Measurements from ENCODE around the gene CPZ.
"Not testable (repeated sequence)": the region's sequence is repeated elsewhere in the genome, so short reads cannot be mapped to it uniquely, and the experiment has no call there.

CPZ gene

DNA sequence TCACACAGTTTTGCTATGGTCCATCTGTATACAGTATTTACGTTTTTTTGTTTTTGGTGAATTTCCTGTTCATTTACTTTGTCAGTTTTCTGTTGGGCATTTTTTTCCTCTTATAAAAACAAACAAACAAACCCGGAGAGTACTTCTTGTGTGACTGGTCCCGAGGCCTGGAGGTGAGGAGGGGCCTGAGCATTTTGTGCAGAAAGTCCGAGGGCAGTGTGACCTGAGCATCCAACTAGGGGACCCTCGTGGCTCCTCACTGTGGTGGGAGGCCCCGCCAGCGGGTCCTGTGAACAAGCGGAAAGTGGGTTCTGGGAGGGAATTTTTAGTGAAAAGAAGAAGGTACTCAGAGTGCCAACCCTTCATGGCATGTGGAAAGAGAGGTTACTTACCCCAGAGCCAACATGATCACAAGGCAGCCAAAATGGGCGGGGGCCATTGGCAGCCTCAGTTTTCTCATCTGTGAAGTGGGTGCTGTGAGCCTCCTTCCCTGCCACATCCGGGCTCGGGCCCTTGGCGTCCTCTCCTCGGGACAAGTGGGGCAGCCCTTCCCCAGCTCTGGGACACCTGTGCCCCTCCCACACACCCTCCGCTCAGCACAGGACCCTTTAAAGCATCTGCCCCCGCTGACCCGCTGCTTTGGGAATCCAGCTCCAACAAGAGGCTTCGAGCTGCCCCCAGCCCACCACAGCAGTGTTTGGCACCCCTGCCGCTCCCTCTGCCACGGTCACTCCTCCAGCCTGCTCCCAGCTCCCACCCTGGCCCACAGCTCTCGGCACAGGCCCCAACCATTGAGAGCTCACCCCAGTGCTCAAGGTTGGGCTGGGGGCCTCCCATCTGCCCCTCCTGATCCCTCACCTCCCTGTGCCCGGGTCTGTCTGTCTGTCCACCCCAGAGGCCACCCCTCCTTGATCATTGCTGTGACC lies 35.2 kb upstream of the CPZ start:
- DNase-seq: no peak

DNA sequence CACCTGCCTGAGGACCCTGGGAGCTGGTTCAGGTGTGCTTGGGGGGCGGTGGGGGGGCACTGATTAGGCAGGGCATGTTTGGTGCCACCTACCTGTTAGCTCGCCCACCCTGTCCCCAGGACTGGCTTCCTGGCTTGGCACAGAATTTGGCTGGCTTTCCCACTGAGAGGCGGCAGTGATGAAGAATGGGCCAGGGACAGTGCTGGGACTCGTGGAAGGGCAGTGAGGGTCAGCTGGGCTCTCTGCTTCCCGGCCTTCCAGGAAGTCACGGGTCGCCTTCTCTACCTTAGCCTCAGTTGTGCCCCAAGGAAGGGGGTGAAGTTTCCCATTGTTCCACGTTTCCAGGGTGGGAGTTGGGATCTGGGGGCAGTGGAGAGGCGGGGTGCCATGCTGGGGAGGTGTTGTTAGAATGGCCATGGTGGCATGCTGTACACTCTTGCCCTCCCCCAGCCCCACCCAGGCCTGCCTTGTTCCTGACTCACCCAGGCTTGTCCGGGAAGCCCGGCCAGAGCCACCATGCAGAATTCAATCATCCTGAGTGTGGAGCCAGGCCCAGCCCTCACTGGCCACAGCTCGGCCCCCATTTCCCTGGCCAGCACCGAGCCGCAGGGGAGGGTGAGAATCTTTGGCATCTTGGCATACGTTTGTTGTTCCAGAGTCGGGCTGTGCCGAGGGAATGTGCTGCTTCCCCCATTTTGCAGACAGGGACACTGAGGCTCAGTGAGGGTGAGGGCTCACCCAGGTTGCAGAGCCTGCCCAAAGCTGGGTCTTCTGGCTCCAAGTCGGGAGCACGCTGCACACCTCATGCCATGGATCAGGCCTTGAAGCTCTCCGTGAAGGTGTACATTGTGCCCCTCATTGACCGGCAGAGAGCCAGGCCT lies 34.2 kb upstream of the CPZ start:
- DNase-seq: no peak

DNA sequence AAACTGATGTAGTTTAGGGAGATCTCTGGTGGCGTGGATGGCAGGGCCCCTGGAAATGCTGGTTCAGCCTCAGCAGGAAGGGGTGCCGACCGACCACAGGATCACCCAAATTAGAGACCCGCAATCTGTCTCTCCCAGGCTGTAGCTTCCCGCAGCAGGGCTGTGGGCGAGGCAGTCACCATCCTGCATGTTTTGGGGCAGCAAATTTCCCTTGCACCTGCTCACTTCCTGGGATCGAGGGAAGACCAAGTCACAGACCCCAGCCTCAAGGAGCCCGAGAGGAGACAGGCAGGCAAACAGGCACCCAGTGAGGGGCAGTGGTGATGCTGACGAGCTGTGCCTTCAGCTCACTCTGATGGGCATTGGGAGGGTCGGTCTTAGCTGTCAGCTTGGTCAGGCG lies 33.6 kb upstream of the CPZ start:
- no peak for DNase-seq

DNA sequence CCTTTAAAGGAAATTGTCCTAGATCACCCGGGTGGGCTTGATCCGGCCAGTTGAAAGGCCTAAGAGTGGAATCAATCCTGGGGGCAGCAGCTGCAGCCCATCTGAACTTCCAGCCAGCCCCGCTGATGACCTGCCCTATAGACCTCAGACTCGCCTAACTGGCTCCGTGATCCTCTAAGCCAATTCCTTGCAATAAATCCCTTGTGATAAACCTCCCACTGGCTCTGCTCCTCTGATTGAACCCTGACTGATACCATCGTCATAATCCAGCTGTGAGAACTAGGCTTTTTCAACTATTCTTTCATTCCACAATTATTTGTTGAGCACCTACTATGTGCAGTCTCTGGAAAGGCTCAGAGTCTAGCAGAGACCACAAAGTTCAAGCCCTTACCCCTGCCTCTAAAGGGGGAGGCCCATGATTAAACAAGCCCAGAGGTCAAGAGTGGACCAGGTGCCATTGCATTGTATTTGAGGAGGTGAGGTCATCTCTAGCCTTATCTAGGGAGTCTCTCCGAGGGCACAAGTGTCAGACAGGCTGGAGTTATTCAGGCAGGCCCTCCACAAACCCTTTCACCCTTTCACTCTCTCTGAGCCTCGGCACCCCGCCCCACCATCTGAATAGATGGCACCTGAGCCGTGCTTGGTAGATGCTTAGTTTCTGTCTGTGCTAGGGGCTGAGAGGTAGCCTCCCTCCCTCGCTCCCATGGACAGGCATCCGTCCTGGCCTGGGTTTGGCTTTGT lies 32.9 kb upstream of the CPZ start:
- no peak for DNase-seq

DNA sequence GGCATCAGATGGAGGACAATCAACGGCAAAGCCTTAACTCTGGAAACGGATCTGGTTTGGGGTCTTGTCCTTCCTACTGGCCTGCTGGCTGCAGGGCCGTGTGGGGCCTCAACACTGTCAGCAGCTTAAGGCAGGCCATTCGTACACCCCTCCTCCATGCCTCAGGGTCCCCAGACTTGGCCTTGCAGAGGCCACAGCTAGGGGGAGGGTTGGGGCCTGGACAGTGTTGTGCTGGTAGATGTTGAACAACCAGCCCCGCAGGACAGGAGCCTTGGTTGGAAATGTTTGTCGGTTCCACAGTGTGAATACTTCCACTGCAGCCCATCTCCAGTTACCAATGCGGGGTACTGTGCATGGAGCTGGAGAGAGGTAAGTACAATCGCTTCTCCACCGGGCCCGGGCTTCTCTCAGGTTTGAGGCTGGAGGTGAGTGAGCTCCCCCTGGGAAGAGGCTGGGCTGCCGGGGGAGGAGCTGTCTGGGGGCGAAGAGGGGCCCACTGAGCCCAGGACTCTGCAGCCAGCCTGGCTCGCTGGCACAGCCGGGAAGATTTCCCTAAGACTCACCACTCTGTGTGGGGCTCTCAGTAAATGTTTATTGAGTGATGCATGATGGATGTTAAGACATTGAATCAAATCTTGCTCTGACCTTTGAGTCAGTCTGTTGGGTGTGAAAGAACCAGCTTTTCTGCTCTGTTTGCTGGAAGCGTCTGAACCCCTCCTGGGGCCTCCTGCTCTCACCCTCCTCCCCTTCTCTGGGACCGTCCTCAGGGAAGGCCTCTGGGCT lies 32.1 kb upstream of the CPZ start:
- no peak for DNase-seq

DNA sequence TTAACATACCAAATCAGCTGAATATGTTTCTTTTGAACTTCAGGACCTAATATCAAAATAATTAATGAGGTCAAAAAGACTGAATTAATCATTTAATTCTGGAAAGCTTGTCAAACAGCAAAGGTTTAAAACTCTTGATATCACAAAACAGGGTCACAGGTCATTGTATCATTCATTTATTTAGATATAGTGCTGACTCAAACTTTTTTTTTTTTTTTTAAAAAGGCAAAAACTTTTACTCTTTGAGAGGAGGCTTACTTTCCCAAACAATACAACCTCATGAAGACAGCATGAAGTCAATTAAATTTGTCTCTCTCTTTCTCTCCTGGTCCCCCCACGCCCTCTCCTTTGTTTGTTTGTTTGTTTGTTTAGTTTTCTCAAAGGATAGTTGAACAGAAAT lies 28.0 kb upstream of the CPZ start:
- no peak for DNase-seq

DNA sequence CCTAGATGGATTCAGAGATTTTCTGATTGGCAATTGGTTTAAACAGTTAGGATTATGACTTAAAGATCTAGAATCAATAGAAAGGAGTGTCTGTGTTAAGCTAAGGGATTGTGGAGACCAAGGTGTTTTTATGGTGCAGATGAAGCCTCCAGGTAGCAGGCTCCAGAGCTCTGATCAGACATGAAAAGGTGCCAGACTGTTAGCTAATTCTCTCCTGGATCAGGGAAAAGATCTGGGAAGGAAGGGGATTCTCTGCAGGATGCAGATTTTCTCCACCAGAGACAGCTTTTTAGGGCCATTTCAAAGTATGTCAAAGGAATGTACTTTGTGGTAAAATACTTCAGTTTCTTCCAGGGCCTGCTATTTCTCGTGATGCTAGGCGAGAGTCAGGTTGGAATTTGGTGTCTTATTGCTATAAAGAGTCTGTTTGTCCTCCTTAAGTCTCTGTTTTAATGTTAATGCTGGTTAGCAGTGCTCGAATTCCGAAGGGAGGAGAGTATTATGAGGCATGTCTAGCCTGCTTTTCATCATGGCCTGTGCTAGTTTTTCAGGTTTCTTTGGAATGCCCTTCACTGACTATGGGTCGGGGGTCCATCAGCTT lies 24.4 kb upstream of the CPZ start:
- no peak for DNase-seq

DNA sequence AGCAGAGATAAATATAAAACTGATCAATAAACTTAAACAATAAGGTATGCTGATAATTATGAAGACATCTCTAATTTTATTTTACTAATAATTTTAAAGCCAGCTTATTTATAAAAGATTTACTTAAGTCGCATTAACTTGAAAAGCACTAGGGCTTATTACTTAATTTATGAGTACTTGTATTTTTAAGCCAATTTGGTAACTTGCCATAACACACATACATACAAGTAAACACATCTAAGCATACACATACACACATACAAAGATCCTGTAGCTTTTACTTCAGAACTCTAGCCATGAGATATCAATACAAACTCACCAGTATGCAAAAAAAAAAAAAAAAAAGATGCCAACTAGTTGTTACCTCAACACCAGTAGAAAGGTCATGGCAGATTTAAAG lies 22.4 kb upstream of the CPZ start:
- no peak for DNase-seq

DNA sequence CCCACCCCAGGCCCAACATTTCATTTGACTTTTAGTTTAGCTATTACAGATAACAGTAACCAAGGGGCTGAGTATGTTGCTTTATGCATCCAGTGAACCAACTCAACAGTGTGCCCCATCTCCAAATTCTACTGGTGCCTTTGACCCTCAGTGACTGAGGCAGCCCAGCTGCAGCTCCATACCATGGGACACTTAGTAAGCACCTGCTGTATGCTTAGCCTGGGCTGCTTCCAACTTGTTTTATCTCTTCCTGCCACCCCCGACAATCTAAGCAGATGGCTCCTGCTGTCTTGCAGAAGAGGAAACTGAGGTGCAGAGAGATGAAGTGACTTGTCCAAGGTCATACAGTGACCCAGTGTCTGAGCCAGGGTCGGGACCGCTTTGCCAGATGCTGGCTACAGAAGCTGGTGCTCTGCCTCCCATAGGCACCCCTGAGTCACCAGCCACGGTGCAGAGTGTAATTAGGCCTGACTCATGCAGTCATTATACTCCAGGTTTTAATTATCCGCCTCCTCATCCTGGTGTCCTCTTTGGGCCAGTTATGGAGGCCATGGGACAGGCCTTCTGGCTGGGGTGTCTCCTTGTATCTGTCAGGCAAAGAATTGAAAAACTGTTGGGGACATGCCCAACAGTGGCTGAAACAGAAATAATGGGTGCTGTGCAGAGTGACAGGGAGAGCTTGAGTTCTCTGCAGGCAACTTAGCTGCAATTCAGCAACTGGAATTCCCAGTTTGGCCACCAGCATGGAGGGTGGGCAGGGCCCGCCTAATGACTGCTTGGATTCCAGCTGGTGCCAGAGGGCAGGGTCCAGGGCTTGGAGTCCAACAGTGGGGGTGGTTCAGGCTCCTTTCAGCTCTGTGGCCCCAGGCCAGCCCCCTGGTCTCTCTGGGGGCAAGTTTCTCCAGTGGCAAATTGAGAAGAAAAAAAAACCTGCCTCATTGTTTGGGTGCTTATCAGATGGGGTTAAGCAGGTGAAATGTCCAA lies 20.6 kb upstream of the CPZ start:
- DNase-seq: no peak

DNA sequence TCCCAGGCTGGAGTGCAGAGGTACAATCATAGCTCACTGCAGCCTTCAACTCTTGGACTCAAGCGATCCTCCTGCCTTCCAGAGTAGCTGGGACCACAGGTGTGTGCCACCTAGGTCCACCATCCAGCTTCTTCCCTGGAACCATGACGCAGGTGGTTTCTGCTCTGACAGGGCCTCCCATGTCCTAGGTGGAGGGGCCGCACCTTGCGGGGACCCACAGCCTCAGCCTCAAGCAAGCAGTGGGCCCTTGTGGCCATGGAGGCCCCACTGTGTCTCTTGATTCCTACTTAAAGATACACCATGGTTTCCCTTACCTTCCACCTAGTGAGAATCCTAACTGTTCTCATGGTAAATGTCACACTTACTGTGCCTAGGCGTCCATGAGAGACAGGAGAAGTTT lies 19.3 kb upstream of the CPZ start:
- DNase-seq: no peak

DNA sequence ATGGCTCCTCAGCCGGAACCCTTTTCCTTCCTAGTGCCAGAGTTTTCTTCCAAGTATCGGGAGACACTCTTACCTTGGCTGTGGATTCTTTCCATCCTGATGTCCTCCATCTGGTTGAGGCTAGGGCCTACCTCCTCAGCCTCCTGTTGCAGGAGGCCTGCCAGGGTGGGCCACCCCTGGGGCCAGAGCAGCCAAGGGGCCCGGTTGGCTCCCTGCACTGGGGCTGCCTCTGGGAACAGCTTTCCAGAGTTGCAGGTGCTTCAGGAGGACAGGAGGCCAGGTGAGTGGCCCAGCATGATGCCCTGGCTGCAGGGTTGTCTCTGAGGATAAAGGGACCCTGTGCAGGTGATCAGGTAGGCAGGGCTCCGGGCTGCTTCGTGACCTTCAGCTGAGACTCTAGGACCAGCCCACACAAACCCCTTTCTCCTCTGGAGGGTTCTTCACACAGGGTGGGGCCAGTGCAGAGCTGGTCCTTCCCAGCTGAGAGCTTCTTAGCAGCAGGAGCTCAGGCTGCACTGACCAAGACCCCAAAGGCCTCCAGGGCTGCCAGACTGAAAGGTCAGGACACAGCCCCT lies 17.7 kb upstream of the CPZ start:
- DNase-seq: no peak

DNA sequence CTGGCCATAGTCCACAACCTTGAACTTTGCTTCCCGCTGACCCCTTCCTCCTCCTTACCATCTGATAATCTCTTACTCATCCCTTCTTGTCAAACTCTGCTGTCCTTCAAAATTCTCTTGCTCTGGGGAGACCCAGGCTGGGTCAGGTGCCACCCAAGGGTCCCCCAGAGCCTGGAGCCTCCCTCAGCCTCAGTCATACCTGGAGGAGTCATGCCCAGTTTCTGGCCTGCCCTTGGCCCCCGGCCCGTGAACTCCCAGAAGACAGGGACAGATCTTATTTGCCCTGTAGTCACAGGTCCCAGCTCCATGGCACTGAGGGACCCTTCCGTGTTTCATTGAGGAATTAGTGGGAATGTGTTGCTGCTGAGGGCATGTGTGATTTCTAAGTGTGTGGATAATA lies 17.1 kb upstream of the CPZ start:
- DNase-seq: no peak

DNA sequence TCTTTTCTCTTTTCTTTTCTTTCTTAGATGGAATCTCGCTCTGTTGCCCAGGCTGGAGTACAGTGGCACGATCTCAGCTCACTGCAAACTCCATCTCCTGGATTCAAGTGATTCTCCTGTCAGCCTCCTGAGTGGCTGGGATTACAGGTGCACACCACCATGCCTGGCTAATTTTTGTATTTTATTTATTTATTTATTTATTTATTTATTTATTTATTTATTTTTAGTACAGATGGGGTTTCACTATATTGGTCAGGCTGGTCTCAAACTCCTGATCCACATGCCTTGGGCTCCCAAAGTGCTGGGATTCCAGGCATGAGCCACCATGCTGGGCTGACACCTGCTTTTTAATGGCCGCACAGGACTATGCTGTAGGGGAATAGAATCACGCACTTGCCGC lies 16.0 kb upstream of the CPZ start:
- not testable (repeated sequence) for DNase-seq

DNA sequence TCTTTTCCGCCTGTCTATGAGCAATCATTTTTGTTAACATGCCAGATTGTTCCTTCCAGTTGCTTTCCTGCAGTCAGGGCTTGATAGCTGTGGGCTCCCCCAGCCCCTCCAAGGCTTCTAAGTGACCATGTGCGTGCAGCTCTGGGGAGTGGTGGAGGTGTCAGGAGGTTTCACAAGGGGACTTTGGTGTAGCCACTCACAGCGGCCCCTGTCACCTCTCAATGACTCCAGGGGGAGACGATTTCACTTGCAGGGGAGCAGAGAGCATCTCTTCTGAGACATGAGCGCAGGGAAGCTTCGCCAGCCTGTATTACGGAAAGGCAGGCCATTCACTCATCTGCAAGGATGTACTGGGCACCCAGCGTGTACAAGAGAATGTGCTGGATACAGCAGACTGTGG lies 15.5 kb upstream of the CPZ start:
- DNase-seq: no peak

DNA sequence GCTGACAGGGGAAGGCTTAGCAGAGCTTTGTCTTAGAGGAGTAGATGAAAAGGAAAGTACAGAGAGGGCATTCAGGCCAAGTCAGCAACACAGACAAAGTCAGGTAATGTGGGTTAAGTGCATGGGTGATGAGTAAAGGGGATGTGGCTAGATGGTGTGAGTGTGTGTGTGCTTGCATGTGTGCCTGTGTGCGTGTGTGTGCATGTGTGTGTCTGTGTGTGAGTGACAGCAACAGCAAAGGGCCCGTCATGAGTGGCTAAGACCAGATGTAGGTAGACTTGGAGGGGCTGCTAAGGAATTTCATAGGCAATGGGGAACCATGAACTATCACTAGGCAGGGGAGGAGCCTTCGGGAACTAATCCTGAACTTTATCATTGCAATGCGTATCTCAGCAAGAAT lies 14.6 kb upstream of the CPZ start:
- no peak for DNase-seq

DNA sequence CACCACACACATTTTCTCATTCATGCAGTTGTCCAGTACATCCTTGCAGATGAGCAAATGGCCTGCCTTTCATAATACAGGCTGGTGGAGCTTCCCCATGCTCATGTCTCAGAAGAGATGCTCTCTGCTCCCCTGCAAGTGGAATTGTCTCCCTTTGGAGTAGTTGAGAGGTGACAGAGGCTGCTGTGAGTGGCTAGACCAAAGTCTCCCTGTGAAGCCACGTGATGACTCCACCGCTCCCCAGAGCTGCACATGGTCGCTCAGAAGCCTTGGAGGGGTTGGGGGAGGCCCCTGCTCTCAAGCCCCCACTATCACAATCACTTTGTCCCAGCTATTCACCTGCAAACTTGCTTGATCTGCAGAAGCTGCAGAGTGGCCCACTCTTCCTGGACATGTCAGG lies 13.8 kb upstream of the CPZ start:
- no peak for DNase-seq

DNA sequence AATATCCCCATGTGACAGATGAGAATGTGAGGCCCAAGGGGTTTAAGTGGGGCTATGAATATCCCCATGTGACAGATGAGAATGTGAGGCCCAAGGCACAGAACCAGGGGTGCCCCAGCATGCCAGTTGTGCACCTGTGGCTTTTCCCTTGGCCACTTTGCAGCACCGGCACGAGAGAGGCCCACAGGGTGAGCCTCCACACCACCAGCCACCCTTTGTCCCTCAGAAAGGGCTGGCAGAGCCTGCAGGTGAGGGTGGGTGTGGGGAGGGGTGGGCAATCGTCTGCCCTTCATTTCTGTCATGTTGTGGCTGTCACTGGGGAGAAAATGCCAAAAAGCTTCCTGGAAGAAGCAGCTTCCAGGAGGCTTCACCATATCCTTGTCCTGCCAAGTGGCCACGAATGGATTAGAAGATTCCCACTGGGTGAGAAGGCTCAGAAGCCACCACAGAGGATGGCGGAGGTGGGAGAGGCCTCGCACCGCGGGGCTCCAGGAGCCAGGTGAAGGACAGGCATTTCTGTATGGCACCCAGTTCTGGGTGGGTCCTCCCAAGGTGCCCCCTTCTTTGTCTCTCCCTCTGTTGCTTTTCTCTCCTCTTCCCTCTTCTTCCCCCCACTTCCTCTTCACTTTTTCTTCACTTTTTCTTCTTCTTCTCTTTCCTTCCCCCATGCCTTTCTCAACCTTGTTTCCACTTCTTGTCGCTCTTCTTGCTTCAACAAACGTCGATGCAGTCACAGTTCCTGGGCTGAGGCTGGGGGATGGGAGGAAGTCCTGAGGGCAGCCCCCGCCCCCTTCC lies 12.8 kb upstream of the CPZ start:
- no peak for DNase-seq

DNA sequence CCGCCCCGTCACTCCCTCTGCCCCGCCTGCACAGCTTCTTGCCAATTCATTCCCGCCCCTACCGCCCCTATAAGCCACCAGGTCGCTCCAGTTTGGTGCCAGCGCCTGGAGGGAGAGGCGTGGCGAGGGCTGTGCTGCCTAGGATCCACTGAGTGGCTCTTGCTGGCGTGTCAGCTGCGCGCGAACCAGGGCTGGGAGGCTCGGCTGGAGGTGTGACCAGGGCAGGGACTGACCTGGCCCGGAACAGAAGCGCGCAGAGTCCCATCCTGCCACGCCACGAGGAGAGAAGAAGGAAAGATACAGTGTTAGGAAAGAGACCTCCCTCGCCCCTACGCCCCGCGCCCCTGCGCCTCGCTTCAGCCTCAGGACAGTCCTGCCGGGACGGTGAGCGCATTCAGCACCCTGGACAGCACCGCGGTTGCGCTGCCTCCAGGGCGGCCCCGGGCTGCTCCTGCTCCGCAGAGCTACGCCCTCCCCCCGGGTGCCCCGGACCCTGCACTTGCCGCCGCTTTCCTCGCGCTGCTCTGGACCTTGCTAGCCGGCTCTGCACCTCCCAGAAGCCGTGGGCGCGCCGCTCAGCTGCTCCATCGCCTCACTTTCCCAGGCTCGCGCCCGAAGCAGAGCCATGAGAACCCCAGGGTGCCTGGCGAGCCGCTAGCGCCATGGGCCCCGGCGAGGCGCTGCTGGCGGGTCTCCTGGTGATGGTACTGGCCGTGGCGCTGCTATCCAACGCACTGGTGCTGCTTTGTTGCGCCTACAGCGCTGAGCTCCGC lies 12.1 kb upstream of the CPZ start, which contains the start of gene GPR78:
TSS of gene GPR78 (plus strand) at position 72 of the 773 bp plus-strand sequence. CDS start at position 663, 591 bp downstream.
- no peak for DNase-seq
